ENCODE data around the gene CNTNAP1. TPM values are rescaled to one million over a fixed set of nuclear protein-coding genes. Genes with fewer than 3 reads are reported as not detected.

CNTNAP1 gene
- total and polyA plus RNA-seq, 9 of the 15 experiments (the other 6 are each of a cell fraction or from before 2014, with no cell fraction given) = 0.10 to 1.8 (median 0.62) TPM

GRCh38 chr17:42660692-42661345 is 21.5 kb upstream of the CNTNAP1 start (continued):
- TF ChIP-seq HES1 (IDR thresholded peaks at IDR 0.05; ENCODE audit: low read depth) = peak; percentile 29; the same call in 1 of the 2 replicates
- TF ChIP-seq BCOR (IDR thresholded peaks at IDR 0.05) = no peak
- peak; percentile 67 for TF ChIP-seq HMBOX1 (IDR thresholded peaks at IDR 0.05)
- no peak for TF ChIP-seq ZNF24 (IDR thresholded peaks at IDR 0.05)
- no peak for TF ChIP-seq CTCFL (IDR thresholded peaks at IDR 0.05; ENCODE audit: borderline replicate concordance, insufficient read depth, low read depth, low read length, poor library complexity, severe bottlenecking)
- peak in 1 of 2 experiments; percentile 25; a peak in 1 of 4 replicates for TF ChIP-seq ETV6 (IDR thresholded peaks at IDR 0.05; ENCODE audit: borderline replicate concordance in 1 of 2, low read depth in 2 of 2, low read length in 1 of 2)
- TF ChIP-seq ETV6 (CRISPR knock-in tag; IDR thresholded peaks at IDR 0.05; ENCODE audit: borderline replicate concordance) = no peak
- TF ChIP-seq PKNOX1 (IDR thresholded peaks at IDR 0.05) = peak; percentile 93
- peak in 1 of 2 experiments; percentile 52 for TF ChIP-seq AFF1 (IDR thresholded peaks at IDR 0.05; ENCODE audit: low read depth in 1 of 2, partially characterized antibody in 2 of 2)
- TF ChIP-seq NBN (IDR thresholded peaks at IDR 0.05; ENCODE audit: low read depth) = 0 out of 2 replicates have a peak, but pooled peaks have one; percentile 36
- peak in 1 of 2 experiments; percentile 18; a peak in 1 of 4 replicates for TF ChIP-seq RCOR1 (IDR thresholded peaks at IDR 0.05; ENCODE audit: borderline replicate concordance in 1 of 2, low read depth in 2 of 2, low read length in 2 of 2)

Data from K562 (cell line).